ENCODE results near the gene TLR4. TPM values are rescaled to one million over a fixed set of nuclear protein-coding genes. Genes with fewer than 3 reads are reported as not detected.
A peak's percentile ranks its signal among the peaks of the same experiment; 100 is the strongest.

The TLR4 gene
- total and polyA plus RNA-seq, 10 of the 15 experiments (the other 5 are each of a cell fraction or from before 2014, with no cell fraction given) = 0.03 to 0.50 (median 0.16) TPM

GRCh38 chr9:117682955-117683710 lies 21.1 kb upstream of the TLR4 start (continued):
- no peak for TF ChIP-seq USF1 (IDR thresholded peaks at IDR 0.05; ENCODE audit: borderline replicate concordance, extremely low read length, insufficient read depth, low read depth, low read length)
- TF ChIP-seq SREBF1 (IDR thresholded peaks at IDR 0.05; ENCODE audit: low read length) = no peak
- TF ChIP-seq E2F4 (IDR thresholded peaks at IDR 0.05; ENCODE audit: low read depth, low read length) = no peak
- no peak for TF ChIP-seq FOS (IDR thresholded peaks at IDR 0.05; ENCODE audit: borderline replicate concordance, extremely low read depth, insufficient read length)
- TF ChIP-seq PBX3 (IDR thresholded peaks at IDR 0.05; ENCODE audit: insufficient replicate concordance, low read depth, low read length) = no peak
- no peak for TF ChIP-seq SREBF2 (IDR thresholded peaks at IDR 0.05; ENCODE audit: low read length)
- TF ChIP-seq SIX5 (IDR thresholded peaks at IDR 0.05; ENCODE audit: low read depth, low read length, severe bottlenecking) = no peak
- TF ChIP-seq BCL3 (IDR thresholded peaks at IDR 0.05; ENCODE audit: borderline replicate concordance, insufficient read depth, low read depth, low read length, poor library complexity, severe bottlenecking) = peak; percentile 45
- TF ChIP-seq E4F1 (IDR thresholded peaks at IDR 0.05; ENCODE audit: borderline replicate concordance, partially characterized antibody) = no peak
- no peak for TF ChIP-seq STAT3 (IDR thresholded peaks at IDR 0.05; ENCODE audit: low read depth, low read length)
- TF ChIP-seq WRNIP1 (IDR thresholded peaks at IDR 0.05; ENCODE audit: borderline replicate concordance, low read depth, low read length) = no peak
- TF ChIP-seq SPI1 (IDR thresholded peaks at IDR 0.05; ENCODE audit: borderline replicate concordance, insufficient read depth, low read depth, low read length) = no peak
- TF ChIP-seq IRF3 (IDR thresholded peaks at IDR 0.05) = no peak
- no peak for TF ChIP-seq KDM1A (IDR thresholded peaks at IDR 0.05; ENCODE audit: borderline replicate concordance)
- TF ChIP-seq ZNF274 (IDR thresholded peaks at IDR 0.05; ENCODE audit: insufficient read depth, insufficient read length) = no peak
- no peak for TF ChIP-seq ZBTB4 (CRISPR knock-in tag; IDR thresholded peaks at IDR 0.05)

Data from GM12878 (cell line).